K562 (cell line): ENCODE measurements around the gene DDX39A. TPM values are rescaled to one million over a fixed set of nuclear protein-coding genes. Genes with fewer than 3 reads are reported as not detected.

Source experiments
- ATF4 ChIP-seq: fragments of 450-650 bp; formaldehyde crosslinking; IDR thresholded peaks from 2 replicates; pipeline ENCODE4 v1.4.0; 2022; ENCODE audit warnings: mild to moderate bottlenecking, moderate library complexity
- FOXK1 ChIP-seq: sonication (generic); formaldehyde crosslinking; IDR thresholded peaks from 2 replicates; pipeline ENCODE4 v1.8.0; 2022; ENCODE audit warnings: missing genetic modification reagents, mild to moderate bottlenecking, borderline replicate concordance
- HDAC3 ChIP-seq: fragments of 450-650 bp; IDR thresholded peaks from 2 replicates; pipeline ENCODE4 v1.6.1; 2018; ENCODE audit warnings: borderline replicate concordance, mild to moderate bottlenecking, moderate library complexity; ENCODE audit not compliant: partially characterized antibody
- ILF3 ChIP-seq: fragments of 450-650 bp; IDR thresholded peaks from 2 replicates; pipeline ENCODE4 v1.6.1; 2018; ENCODE audit warnings: antibody characterized with exemption, mild to moderate bottlenecking, moderate library complexity, borderline replicate concordance
- JUND ChIP-seq, 2 experiments: IDR thresholded peaks; 2 replicates in 1 of 2; 3 replicates in 1 of 2; pipeline ENCODE4 v1.6.1; 2011; ENCODE audit warnings: borderline replicate concordance in 2 of 2, low read depth in 2 of 2, low read length in 2 of 2, improper control_type of control experiment in 1 of 2, missing biosample characterization in 1 of 2, missing genetic modification characterization in 1 of 2, missing genetic modification reagents in 1 of 2
- KDM2B ChIP-seq: fragments of 250-450 bp; sonication (Bioruptor Pico); IDR thresholded peaks from 2 replicates; pipeline ENCODE4 v1.8.0; 2021; ENCODE audit warnings: mild to moderate bottlenecking, moderate library complexity
- MAFF ChIP-seq: IDR thresholded peaks from 2 replicates; pipeline ENCODE4 v1.6.1; 2012; ENCODE audit warnings: low read length, improper control_type of control experiment
- MCM3 ChIP-seq: fragments of 450-650 bp; IDR thresholded peaks from 2 replicates; pipeline ENCODE4 v1.6.1; 2016
- MTA3 ChIP-seq: fragments of 450-650 bp; formaldehyde crosslinking; IDR thresholded peaks from 2 replicates; pipeline ENCODE4 v1.6.1; 2017; ENCODE audit warnings: mild to moderate bottlenecking, borderline replicate concordance
- POLR2G ChIP-seq: fragments of 200-400 bp; formaldehyde crosslinking; IDR thresholded peaks from 2 replicates; pipeline ENCODE4 v1.6.1; 2017; ENCODE audit warnings: low read depth, mild to moderate bottlenecking, antibody characterized with exemption, low read length, moderate library complexity
- RFX5 ChIP-seq: IDR thresholded peaks from 2 replicates; pipeline ENCODE4 v1.6.1; 2011; ENCODE audit warnings: low read depth, mild to moderate bottlenecking, improper control_type of control experiment, low read length
- TFAM ChIP-seq: fragments of 250-450 bp; sonication (Bioruptor Pico); conservative IDR thresholded peaks from 2 replicates; pipeline ENCODE4 v1.5.0; 2021; ENCODE audit warnings: mild to moderate bottlenecking, moderate library complexity
- ZFP30 ChIP-seq: fragments of 250-450 bp; sonication (Bioruptor Pico); IDR thresholded peaks from 2 replicates; pipeline ENCODE4 v1.8.0; 2022; ENCODE audit warnings: moderate library complexity, mild to moderate bottlenecking, inconsistent platforms, borderline replicate concordance
- ZNF384 ChIP-seq: IDR thresholded peaks from 2 replicates; pipeline ENCODE4 v1.6.1; 2012; ENCODE audit warnings: low read depth, low read length, improper control_type of control experiment
- polyA plus RNA-seq, 8 experiments: library from polyadenylated mRNA; depleted of rRNA in 4 of 8; stranded (reverse) in 5 of 8; unstranded in 3 of 8; fragments of >200 nt; fragmentation: Nextera tagmentation in 2 of 8; fragmentation: Illumina TruSeq in 1 of 8; extraction: Ambion mirVana in 2 of 8; extraction: Trizol in 1 of 8; gene quantifications; 2 replicates each; pipeline versions ENCODE4 v1.2.1 to v1.2.3, GENCODE V29; 2011 to 2014; ENCODE audit warnings: inconsistent platforms in 1 of 8, missing spikeins in 1 of 8
- total RNA-seq, 7 experiments: library from RNA; depleted of rRNA in 6 of 7; stranded (reverse); fragments of >200 nt in 6 of 7; fragmentation: Illumina TruSeq in 2 of 7; extraction: Trizol in 2 of 7; gene quantifications; 2 replicates each; pipeline versions ENCODE4 v1.2.1 to v1.2.3, GENCODE V29; 2011 to 2021; ENCODE audit warnings: low replicate concordance in 1 of 7

Gene DDX39A
- total and polyA plus RNA-seq, 9 of the 15 experiments (the other 6 are each of a cell fraction or from before 2014, with no cell fraction given): 90.3 to 250 (median 188) TPM

GRCh38 chr19:14400951-14401431 is 18.1 kb downstream of the DDX39A start (continued):
- TF ChIP-seq FOXK1 (CRISPR knock-in tag) (no peak), KDM2B (no peak), ILF3 (no peak), ZNF384 (no peak), MAFF (no peak), ATF4 (CRISPR knock-in tag) (no peak), JUND (IDR thresholded peaks at IDR 0.05; ENCODE audit: borderline replicate concordance, low read depth, low read length) (no peak), JUND (tag; IDR thresholded peaks at IDR 0.05; ENCODE audit: borderline replicate concordance, low read depth, low read length) (no peak), MTA3 (no peak), POLR2G (no peak), ZFP30 (CRISPR knock-in tag) (no peak), MCM3 (no peak), TFAM (CRISPR knock-in tag) (no peak), RFX5 (no peak), HDAC3 (no peak)
